ENCODE data around the gene GNAT3.

The GNAT3 gene

DNA sequence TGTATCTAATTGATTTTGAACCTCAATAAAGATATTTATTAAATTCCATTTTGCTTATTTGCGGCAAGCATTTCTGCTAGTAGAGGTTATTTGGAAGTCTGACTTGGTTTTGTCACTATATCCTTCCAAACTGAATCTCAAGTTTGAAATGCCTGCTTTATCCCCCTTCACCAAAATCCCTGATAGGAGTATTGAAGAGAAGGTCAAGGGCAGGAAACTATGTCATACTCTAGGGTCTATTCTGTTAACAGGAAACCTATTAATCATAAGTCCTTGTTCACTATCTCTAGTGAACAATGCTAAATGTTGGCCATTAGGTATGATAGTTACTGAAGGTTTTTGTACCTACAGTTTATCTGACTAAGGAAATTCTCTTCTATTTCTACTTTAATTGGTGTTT is 11.5 kb downstream of the GNAT3 start:
- no peak for DNase-seq (ENCODE audit: low read depth)

DNA sequence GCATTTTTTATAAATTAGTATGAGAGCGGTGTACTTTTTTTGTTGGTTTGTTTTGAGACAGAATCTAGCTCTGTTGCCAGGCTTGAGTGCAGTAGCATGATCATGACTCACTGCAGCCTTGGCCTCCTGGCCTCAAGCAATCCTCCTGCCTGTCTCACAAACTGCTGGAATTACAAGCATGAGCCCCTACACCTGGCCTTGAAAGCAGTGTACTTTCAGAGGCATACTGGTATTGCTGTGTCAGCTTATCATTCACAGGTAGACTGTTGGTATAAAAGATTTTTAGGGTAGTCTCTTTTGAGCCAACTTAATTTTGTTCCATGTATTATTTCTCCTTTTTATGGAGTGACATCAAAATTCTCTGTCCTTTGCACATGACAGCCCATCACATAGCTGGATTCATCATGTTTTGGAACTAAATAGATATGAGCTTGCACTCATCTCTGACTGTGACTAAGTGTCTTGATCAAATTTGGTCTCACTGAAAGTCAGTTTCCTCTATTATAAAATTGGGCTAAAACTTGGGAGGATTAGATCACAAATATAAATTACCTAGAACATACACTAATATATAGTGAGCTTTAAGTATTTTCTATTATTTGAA is 12.4 kb downstream of the GNAT3 start:
- DNase-seq (ENCODE audit: low read depth), result no peak

DNA sequence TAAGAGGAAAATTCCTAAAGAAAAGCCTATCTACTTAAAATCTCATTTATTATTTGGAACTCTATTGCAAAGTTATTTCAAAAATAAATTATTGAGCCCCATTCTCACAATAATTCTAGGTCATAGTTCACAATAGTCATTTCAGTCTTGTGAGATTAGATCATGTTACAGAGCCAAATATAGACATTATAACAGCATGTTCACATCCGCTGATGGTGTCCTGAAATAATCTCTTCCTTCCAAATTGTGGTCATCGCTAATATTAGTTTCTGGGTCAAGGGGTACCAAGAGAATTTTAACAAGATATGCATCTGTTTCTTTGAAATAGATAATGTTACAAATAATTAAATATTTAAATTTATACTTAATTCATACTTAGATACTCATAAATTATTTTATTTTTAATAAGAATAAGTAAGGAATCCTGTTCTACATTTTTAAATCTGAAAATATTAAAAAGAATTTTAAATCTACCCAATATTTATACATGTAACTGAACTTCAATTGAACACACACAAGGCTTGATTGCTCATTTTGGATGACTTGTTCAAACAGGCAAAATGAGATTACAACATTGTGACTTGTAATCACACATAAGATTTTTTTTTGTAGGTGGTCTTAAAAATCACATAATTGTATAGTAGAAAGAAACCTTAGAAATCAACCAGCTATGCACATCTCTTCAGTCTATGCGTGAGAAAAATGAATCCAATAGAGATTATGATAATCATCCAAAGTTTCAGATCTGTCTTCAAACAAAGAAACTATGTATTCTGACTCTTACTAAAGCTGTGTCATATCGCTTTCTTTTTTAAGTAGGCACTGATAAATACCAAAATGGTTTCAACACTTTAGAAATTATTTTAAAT is 13.1 kb downstream of the GNAT3 start:
- no peak for DNase-seq (ENCODE audit: low read depth)

DNA sequence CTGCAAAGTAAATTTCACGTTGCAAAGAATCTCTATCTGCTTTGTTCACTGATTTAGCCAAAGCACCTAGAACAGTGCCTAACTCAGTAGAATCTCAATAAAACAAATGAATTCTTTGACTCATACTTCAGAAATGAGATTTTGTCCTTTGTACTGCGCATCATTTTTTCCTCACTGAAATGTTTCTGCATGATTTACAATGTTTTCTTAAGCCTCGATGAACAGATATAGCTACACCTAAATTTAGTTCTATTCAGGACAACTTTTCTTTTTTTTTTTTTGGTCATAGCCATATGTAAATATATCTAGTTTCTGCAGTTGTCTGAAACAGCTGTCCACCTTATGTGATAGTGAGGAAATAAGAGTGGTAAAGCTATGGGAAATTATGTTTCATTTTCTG is 15.3 kb downstream of the GNAT3 start:
- no peak for DNase-seq (ENCODE audit: low read depth)

DNA sequence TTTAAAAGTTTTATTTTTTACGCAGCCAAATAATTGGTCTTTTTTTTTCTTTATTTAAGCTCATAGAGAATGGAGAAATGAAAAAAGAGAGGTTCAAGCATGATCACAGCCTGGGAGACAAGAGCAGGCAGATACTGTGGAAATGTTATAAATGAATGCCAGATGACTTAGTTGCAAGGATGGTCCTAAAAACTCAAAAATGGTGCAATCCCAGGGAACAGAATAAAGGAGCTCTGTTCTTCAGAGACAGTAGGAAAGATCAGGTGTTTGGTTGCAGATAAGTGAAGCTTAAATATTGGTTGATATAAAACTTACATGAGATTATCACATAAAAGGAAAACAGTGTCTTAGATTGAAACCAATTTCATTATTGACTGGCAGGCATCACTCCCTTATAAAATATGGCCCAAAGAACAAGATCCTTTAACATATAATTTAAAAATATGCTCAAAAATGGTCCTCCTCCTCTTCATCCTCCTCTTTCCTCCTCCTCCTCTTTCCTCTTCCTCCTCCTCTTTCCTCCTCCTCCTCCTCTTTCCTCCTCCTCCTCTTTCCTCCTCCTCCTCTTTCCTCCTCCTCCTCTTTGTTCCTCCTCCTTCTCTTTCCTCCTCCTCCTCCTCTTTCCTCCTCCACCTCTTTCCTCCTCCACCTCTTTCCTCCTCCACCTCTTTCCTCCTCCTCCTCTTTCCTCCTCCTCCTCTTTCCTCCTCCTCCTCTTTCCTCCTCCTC is 18.6 kb downstream of the GNAT3 start:
- DNase-seq (ENCODE audit: low read depth), result no peak

DNA sequence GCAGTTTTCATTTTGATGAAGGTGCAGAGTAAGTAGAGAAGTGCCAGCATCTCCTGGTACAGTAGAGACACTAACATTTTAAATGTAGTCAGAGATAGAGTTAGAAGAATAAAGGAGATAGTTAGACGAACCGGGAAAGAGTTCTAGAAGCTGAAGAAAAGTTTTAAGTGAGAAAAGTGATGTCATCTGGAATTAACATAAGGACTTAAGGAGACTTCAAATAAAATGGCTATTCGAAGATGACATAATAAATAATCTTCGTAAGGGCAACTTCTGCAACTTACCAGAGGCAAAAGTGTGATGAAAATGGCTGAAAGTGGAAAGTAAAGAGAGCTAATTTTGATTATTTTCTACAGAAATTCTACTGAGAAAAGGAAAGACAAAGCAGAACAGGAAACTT is 20.4 kb downstream of the GNAT3 start:
- no peak for DNase-seq (ENCODE audit: low read depth)

DNA sequence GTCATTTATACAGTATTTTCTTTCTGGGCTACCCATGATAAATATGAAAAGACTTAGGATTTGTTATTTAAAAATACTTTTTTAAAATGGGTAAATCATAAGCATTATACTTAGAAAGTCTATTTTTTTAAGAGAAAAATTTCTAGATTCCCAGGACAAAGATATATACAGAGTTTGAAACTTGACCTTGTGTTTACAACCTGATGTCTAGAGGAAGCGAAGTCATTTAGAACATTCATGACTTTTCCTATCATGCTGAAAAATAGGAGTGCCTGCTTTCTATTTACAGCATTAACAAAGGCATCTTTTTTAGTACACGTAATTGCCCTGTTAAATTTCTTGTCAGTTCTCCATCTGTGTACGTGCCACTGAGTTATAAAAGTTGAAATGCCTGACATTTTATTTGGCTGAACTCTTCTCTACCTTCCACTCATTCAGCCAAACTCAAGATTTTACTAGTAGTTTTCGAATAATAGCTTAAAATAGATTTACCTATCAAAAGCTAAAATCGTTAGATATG is 23.0 kb downstream of the GNAT3 start:
- no peak for DNase-seq (ENCODE audit: low read depth)

DNA sequence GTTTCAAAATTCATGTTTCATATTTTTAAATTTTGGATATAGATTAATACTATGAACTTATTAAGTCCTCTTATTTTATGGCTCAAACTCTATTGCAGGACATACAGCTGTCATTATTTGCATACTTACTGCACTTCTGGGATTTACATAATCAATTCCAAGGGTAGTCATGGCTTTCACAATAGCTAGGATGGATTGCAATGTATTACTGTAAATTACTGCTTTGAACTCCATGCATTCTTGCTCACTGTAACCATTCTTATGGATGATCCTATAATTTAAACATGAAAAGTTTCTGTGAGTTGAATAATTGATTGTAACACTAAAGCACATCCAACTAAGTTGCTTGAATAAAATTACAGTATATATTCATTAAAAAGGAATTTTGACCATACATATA is 23.5 kb downstream of the GNAT3 start:
- DNase-seq (ENCODE audit: low read depth), result no peak

DNA sequence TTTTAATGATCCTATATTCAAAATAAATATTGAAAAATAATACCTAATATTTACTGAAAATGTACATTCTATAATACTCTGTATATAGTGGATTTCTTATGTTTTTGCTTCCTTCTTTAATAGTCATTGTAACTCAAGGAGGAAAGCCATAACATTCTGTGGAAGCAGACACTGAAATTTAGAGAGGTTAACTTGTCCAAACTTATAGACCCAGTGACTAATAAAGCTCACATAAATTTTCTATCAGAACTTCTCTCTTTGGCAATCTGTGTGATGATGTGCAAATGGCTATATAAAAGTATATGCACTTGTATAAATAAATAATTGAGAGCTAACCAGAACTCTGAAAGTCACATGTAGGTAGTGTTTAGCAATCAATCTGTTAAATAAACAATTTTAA is 26.1 kb downstream of the GNAT3 start:
- no peak for DNase-seq (ENCODE audit: low read depth)

DNA sequence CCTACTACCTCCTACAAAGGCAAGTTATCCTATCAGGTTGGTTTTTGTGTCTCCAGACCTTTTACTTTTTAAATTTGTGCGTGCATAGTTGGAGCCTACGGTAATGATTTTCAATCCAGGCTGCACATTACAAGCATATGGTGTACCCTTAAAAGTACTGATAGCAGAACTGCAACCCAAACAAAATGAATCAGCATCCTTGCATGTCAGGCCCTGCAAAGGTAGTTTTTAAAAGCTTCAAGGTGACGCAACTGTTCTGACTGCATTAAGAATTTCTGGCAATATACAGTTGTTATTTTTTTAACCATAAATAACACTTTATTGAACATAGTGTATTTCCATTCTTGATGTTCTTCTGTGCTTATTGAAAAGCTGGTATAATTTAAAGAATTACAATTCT is 28.9 kb downstream of the GNAT3 start:
- DNase-seq (ENCODE audit: low read depth), result no peak

DNA sequence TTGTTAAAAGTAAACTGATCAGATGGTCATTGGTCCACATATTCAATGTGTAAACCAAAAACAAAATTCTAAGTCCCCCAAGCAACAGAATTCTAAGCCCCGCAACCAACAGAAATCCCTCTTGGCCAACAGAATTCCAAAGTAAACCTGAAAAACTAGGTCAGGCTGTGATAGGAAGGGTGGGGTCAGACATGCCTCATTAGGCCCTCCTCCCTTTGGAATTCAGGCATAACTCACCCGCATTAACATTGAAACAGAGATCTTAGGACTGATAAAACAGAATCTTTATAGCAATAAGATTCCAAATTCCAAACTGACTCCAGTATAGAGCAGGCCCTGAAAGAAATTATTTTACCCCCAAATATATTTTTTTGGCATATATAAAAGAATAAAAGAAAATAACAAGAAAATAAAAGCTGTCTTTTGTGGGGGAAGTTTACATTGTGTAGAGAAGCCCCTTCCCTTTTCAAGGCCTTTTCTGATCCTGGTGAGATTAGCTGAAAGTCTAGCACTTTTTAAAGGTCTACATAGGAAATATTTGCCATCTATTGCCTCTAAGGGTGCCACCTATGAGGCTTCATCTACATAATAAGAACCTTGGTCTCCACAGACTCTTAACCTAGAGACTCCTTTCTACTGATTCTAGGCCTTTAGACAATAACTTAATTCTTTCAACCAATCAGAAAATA is 30.5 kb downstream of the GNAT3 start:
- no peak for DNase-seq (ENCODE audit: low read depth)

DNA sequence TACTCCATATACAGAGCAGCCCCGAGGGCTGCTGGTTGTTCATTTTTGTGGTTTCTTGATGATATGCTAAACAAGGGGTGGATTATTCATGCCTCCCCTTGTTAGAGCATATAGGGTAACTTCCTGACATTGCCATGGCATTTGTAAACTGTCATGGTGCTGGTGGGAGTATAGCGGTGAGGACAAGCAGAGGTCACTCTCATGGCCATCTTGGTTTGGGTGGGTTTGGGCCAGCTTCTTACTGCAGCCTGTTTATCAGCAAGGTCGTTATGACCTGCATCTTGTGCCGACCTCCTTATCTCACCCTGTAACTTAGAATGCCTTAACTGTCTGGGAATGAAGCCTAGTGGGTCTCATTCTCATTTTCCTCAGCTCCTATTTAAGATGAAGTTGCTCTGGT is 31.3 kb downstream of the GNAT3 start:
- no peak for DNase-seq (ENCODE audit: low read depth)

DNA sequence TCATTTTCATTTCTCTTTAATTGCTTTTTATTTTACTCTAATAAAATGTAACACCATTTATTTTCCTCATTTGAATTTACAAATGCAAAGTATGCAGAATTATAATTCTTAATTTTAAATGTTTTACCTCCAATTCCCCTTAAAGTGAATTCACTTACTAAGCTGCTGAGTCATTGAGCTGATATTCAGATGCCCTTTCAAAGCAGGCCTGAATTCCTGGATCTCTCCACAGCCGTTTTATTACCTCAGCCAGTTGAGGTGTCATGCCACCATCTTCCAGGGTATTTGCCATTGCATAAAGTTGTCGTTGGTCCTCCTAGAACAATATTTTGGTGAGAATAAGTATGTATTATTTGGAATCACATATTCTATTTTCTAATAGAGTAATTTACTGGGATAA is 33.2 kb downstream of the GNAT3 start:
- DNase-seq (ENCODE audit: low read depth), result no peak

DNA sequence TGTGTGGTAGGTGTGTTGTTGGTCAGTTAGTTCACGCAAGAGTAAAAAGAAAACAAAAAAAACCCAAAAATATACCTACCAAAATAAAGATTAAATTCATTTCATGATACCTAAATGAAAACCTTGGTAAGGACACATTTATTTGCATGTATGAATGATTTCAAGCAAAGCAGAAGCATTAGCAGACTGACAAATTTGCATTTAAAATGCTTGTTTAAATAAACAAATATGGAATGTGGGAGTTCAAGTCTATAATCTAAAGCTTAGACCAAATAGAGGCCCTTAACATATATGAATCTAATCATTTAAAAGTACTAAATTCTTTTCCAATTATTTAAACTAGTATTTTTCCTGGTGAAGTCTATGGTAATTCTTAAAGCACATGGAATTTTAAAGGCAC is 35.8 kb downstream of the GNAT3 start:
- no peak for DNase-seq (ENCODE audit: low read depth)

DNA sequence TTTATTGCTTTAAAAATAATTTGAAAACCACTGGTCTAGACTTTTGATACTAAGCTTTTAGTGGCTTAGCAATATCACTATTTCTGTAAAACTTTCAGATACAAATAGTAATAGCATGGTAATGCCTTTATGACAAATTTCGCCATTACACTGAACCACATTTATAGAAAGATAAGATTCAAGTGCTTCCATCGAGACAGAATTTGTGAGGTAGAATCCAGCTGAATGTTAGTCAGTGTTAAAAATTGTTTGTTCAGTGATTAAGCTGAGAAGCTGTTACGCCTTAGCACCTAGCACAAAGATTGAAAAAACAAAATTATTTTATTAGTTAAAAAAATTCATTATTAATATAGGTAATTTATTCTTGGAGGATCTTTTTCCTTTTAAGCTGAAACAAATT is 36.5 kb downstream of the GNAT3 start:
- no peak for DNase-seq (ENCODE audit: low read depth)

DNA sequence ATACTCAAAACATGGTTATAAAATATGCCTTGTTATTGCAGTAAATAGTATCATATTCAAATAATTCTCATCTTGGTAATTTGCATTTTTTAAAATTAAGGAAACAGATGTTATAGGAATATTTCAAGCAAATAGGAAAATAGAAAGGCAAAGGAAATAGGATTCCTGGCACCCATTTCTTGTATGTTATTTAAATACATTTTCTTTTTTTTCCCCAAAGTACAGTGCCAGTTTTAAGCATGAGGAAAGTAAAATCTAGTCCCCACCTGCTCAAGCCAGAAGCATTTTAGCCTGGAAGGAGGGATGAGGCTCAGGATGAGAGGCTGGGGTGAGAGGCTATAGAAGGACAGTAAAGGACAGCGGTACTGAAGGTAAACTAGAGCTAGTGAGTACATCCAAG is 38.1 kb downstream of the GNAT3 start:
- DNase-seq (ENCODE audit: low read depth), result no peak

DNA sequence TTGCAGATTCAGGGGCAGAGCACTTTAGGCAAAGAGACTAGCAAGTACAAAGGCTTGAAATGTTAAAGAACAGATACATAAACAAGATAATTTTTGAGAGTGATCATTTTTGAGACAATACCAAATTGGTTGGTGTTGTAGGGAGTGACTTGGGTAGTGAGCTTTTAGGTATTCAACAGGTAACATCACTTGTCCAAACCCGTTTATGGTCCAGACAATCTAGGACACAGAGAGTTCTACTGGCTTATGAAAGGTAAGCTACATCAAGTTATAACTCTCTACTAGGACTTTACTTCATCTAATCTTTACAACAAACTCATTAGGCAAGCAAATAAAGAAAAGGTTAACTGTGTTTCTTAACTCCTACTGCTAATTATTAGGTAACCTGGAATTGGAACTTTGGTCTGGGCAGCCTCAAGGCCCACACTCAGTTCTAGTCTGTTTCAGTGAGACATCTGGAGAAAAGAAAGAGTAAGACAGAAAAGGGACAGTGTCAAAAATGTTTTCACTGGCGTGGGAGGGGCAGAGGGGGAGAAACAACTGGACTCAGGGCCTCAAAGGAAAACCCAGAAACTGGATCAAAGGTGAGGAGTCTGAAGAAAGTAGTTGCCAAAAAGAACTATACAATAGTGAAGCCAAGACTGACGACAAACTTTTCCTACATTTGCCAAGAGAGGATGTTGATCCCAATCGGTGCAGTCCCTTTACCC is 39.2 kb downstream of the GNAT3 start:
- DNase-seq (ENCODE audit: low read depth), result no peak

DNA sequence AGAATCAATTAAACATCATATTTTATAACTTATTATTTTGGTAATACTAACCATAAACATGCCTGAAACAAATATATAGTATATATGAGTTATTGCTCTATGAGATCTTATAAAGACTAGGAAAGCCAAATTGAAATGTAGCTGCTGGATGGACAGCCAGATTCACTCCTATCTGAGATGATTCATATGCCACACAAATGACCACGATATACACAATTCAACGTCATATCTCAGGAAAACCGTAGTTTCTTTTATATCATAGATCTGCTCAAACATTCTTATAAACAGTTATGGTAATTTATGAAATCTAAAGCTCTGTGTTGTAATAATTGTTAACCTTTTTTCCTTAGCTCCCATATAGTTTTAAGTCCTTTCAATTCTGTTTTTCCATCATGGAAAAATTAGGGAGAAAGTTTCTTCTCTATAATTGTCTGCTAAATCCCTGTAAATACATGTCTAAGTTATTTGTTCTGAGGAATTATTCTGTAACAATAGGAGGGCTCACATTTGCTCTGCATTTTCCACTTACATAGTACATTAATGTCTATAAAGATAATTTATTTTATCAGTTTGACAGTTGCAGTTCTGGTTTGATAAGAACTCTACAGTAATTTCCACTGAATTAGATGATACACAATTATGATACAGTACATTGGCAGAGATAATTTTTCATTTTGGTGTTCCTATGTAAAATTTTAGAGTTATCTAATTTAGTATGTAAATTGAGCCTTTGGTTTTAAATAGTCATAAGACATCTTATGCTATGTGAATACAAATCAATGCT is 42.7 kb downstream of the GNAT3 start:
- no peak for DNase-seq (ENCODE audit: low read depth)

DNA sequence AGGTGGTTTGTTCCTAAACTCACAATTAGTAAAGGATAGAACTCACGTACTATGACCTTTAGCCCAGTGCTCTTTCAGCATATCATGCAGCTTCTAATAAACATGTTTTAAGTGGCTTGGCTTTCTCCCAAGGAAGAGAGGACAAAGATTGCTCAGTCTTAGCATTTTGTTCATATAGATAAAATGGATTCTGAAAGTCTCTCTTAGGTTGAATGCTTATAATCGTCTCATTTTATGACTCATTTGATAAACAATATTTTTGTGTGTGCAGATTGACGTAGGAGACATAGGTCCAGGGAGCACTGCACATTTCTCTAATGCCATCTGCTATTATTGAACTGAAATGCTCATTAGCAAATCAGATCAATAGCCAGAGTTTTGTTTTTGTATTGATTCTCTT is 44.8 kb downstream of the GNAT3 start:
- DNase-seq (ENCODE audit: low read depth), result no peak

DNA sequence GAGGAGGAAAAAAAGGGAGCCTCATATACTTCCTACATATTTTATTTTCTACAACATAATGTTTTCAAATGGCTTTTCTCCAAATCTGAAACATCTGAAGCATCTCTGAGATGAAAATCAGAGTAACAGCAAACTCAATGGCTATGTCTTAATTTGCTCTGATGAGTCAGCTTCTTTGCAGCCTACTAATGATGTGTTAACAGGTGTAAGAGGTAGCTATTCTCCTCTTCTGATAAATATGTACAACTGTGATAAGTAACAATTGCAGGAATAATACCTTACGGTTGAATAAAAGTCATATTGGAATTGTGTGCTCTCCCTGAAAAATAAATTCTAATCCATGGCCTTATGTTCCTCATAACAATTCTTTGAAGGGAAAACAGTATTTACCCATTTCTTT is 45.2 kb downstream of the GNAT3 start:
- DNase-seq (ENCODE audit: low read depth), result no peak

DNA sequence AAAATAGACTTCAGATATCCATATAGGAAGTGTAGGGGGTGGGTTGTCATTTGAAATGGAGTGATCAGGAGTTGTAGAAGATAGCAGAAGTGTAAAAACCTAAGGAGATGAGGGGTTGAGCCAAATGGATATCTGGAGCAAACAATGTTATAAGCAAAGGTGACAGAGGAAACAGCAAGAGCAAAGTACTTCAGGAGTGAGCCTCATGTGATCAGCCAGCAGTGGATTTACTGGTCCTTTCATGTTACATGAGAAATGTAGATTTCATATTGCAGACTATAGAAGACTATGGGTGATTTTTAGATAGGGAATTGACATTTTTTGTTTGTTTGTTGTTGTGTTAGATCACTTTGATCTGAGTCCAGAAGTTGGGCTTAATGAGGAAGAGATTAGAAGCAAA is 47.7 kb downstream of the GNAT3 start:
- no peak for DNase-seq (ENCODE audit: low read depth)
